GM12874 (cell line): ENCODE results near the gene EPN3.

Source experiments
- TF ChIP-seq, protein P1 (sequence below): IDR thresholded peaks from 2 replicates; pipeline ENCODE4 v1.5.1; 2011; ENCODE audit warnings: low read depth, mild to moderate bottlenecking, control low read depth, low read length, moderate library complexity; ENCODE audit not compliant: insufficient read depth

EPN3 gene

DNA sequence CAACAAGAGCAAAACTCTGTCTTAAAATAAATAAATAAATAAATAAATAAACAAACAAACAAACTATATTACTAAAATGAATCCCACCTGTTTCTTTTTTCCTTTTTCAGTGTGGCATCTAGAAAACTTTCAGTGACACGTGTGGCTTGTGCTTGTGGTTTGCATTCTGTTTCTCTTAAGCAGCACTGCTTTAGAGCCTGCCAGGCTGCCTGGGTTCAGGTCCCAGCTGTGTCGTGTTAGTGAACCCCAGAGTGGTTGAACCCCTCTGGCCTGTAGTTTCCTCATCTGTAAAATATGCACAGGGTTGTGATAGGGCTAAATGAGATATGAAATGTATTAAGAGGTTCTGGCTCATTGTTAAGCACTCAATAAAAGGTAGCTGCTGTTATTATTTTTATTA, 12.1 kb upstream of the EPN3 start:
- TF ChIP-seq, protein P1, sequence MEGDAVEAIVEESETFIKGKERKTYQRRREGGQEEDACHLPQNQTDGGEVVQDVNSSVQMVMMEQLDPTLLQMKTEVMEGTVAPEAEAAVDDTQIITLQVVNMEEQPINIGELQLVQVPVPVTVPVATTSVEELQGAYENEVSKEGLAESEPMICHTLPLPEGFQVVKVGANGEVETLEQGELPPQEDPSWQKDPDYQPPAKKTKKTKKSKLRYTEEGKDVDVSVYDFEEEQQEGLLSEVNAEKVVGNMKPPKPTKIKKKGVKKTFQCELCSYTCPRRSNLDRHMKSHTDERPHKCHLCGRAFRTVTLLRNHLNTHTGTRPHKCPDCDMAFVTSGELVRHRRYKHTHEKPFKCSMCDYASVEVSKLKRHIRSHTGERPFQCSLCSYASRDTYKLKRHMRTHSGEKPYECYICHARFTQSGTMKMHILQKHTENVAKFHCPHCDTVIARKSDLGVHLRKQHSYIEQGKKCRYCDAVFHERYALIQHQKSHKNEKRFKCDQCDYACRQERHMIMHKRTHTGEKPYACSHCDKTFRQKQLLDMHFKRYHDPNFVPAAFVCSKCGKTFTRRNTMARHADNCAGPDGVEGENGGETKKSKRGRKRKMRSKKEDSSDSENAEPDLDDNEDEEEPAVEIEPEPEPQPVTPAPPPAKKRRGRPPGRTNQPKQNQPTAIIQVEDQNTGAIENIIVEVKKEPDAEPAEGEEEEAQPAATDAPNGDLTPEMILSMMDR, result no peak

DNA sequence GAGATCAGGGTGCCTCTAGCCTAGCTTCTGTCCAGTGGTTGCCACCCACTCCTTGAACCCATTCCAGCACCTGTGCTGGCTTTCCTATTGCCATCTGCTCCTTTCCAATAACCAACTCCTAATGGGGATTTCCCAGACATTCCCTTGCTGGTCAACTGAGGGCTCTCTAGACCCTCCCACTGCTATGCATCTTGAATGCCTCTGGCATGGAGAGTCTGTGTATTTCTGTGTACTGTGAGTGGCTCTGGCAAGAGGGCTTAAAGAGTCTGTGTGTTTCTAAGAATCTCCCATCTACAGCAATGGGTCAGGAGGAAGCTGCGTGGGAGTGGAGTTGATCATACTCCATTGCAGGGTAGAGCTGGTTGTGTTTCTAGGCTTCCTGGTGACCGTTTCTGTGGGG, 11.0 kb upstream of the EPN3 start:
- TF ChIP-seq, protein P1, result no peak

DNA sequence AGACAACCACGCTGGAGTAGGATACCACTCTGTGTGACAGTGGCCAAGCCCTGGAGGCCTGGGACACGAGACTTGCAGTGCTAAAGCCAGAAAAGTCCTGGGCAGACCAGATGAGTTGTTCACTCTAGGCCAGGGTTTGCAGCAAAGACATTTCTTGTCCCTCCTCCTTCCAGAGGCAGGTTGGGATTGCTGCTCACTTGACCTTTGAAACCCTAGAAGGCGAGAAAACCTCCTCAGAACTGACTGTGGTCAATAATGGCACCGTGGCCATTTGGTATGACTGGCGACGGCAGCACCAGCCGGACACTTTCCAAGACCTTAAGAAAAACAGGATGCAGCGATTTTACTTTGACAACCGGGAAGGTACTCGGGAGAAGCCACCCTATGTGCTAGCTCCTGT, 9.8 kb upstream of the EPN3 start:
- TF ChIP-seq, protein P1, result no peak

DNA sequence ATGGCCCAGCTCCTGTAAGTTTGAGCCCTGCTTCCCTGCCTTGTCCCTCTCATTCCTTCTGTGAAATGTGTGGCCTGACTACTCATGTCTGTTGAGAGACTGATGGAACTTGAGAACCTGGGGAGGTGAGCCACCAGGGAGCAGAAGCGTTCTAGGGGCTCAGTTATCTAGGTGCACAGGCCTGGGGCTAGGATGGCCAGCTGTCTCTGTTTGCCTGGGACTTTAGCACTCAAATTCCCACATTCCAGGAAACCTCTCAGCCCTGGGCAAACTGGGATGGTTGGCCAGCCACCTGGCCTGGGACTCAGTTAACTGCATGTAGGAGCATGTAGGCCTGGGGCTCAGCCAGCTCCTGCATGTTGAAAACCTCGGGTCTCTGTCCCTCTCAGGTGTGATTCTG, 9.3 kb upstream of the EPN3 start:
- TF ChIP-seq, protein P1, result no peak

DNA sequence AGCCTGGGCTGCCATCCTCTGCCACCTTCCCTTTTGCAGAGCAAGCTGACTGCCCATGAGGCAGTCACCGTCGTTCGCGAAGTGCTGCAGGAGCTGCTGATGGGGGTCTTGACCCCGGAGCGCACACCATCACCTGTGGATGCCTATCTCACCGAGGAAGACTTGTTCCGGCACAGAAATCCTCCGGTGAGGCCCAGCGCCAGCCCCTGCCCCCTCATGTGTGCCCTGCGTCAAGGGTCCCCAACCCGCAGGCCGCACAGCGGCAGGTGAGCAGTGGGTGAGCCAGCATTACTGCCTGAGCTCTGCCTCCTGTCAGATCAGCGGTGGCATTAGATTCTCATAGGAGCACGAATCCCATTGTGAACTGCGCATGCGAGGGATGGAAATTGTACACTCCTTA, 7.7 kb upstream of the EPN3 start:
- TF ChIP-seq, protein P1, result no peak

DNA sequence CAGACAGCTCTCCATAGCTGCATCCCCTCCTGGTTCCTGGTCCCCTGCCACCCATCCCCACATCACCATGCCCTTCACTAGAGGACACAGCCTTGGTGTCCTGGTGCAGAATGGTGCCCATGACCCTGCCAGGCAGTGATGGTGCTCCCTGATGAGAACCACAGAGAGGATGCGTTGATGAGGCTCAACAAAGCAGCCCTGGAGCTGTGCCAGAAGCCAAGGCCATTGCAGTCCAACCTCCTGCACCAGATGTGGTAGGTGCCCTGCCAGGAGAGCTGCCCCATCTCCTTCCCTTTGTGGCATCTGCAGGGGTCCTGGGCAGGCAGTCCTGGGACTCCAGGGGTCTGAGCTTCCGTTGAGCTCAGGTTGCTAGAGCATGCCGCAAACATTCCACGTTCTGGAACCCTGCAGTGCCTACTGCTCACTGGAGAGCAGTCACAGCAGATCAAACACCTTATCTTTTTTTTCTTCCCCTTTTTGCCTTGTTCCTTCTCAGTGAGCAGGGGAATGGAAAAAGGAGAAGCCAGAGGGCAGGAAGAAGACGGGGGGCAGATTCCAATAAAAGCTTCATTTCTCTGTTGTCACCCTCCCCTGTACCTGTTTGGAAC, 5.3 kb upstream of the EPN3 start:
- TF ChIP-seq, protein P1, result no peak

DNA sequence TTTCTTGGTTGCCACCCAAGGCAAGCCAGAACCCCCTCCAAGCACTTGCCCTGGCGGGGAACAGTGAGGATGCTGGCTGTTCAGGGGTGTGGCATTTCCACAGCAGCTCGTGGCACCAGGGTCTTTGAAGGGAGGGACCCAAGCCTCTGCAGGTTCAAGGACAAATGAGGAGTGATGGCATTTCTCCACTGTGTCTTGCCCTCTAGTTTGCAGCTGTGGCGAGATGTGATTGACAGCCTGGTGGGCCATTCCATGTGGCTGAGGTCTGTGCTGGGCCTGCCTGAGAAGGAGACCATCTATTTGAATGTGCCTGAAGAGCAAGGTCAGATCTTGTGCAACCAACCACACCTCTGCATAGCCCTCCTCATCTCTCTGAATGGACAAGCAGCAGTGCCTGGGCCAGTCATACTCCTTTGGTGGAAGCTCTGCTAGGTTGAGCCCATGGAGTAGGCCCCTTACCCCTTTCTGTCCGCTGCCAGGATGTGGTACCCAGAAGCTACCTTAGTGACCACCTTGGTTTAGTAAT, 4.5 kb upstream of the EPN3 start:
- TF ChIP-seq, protein P1, result no peak
